Neural progenitor cell (in vitro differentiated cells): Measurements from ENCODE around the gene APAF1. TPM values are rescaled to one million over a fixed set of nuclear protein-coding genes. Genes with fewer than 3 reads are reported as not detected.
A peak's percentile ranks its signal among the peaks of the same experiment; 100 is the strongest.

ENCODE experiments used
- DNase-seq: peaks from one replicate; pipeline ENCODE4 v3.0.0-alpha.2; 2016; ENCODE audit warnings: low spot score
- H2AFZ ChIP-seq: fragments of 200-600 bp; sonication (generic); replicated peaks from 2 replicates; pipeline ENCODE4 v1.6.1; 2016; ENCODE audit warnings: antibody characterized with exemption
- H3F3A ChIP-seq: fragments of 200-600 bp; sonication (generic); 2 replicates; pipeline ENCODE4 v1.6.1; 2016; ENCODE audit warnings: antibody characterized with exemption, low read depth
- H3K27ac ChIP-seq: fragments of 200-600 bp; sonication (generic); 2 replicates; pipeline ENCODE4 v1.5.1; 2016; ENCODE audit warnings: mild to moderate bottlenecking
- H3K27me3 ChIP-seq: fragments of 200-600 bp; sonication (generic); 2 replicates; pipeline ENCODE4 v1.6.1; 2016; ENCODE audit warnings: mild to moderate bottlenecking, moderate library complexity
- H3K36me3 ChIP-seq: fragments of 200-600 bp; sonication (generic); 2 replicates; pipeline ENCODE4 v1.5.1; 2016
- H3K4me1 ChIP-seq: fragments of 200-600 bp; sonication (generic); 2 replicates; pipeline ENCODE4 v1.6.1; 2016; ENCODE audit warnings: mixed run types
- H3K4me2 ChIP-seq: fragments of 200-600 bp; sonication (generic); 2 replicates; pipeline ENCODE4 v1.6.1; 2016
- H3K4me3 ChIP-seq: fragments of 200-600 bp; sonication (generic); 2 replicates; pipeline ENCODE4 v1.5.1; 2016
- H3K79me2 ChIP-seq: fragments of 200-600 bp; sonication (generic); 2 replicates; pipeline ENCODE4 v1.6.1; 2016; ENCODE audit warnings: low read depth
- H3K9ac ChIP-seq: fragments of 200-600 bp; sonication (generic); 2 replicates; pipeline ENCODE4 v1.6.1; 2016
- H3K9me3 ChIP-seq: fragments of 200-600 bp; sonication (generic); 2 replicates; pipeline ENCODE4 v1.5.1; 2016; ENCODE audit warnings: low read depth
- H4K20me1 ChIP-seq: fragments of 200-600 bp; sonication (generic); 2 replicates; pipeline ENCODE4 v1.6.1; 2016; ENCODE audit warnings: low read depth
- H3K27ac Mint-ChIP-seq: 3 replicates; pipeline ENCODE4 v1.8.0; 2021; ENCODE audit warnings: mixed read lengths
- H3K27me3 Mint-ChIP-seq: 2 replicates; pipeline ENCODE4 v1.8.0; 2022; ENCODE audit warnings: low read depth, mild to moderate bottlenecking, inconsistent platforms, moderate library complexity, mixed read lengths; ENCODE audit not compliant: insufficient read depth
- H3K36me3 Mint-ChIP-seq: 3 replicates; pipeline ENCODE4 v1.8.0; 2021; ENCODE audit warnings: mixed read lengths
- H3K4me1 Mint-ChIP-seq: 3 replicates; pipeline ENCODE4 v1.8.0; 2021; ENCODE audit warnings: mixed read lengths
- H3K4me3 Mint-ChIP-seq: 3 replicates; pipeline ENCODE4 v1.8.0; 2021; ENCODE audit warnings: mild to moderate bottlenecking, moderate library complexity, mixed read lengths
- H3K9me3 Mint-ChIP-seq: 3 replicates; pipeline ENCODE4 v1.8.0; 2020; ENCODE audit warnings: mixed read lengths
- EZH2 ChIP-seq: fragments of 200-600 bp; sonication (generic); IDR thresholded peaks from 2 replicates; pipeline ENCODE4 v1.6.1; 2017; ENCODE audit warnings: antibody characterized with exemption, mild to moderate bottlenecking, moderate library complexity
- EZH2phosphoT487 ChIP-seq: fragments of 200-600 bp; sonication (generic); IDR thresholded peaks from 2 replicates; pipeline ENCODE4 v1.6.1; 2017; ENCODE audit warnings: antibody characterized with exemption
- total RNA-seq: library from RNA; depleted of rRNA; stranded (reverse); fragments of >200 nt; gene quantifications from 2 replicates; pipeline ENCODE4 v1.2.3, GENCODE V29; 2015; ENCODE audit warnings: low replicate concordance
- TF ChIP-seq, protein P1 (sequence below): fragments of 200-600 bp; sonication (generic); IDR thresholded peaks from 2 replicates; pipeline ENCODE4 v1.5.1; 2017; ENCODE audit warnings: antibody characterized with exemption, mild to moderate bottlenecking

APAF1 gene
- total RNA-seq, 1 donor from 2014 or later: 69.1 TPM

- H3F3A ChIP-seq: peaks cover 15% of the 10 kb centered on the region
- H3K27me3 Mint-ChIP-seq: peaks cover 8% of the 10 kb centered on the region
- H3K4me2 ChIP-seq: no peak overlapping the region
- H3K27ac Mint-ChIP-seq: no peak overlapping the region
- H3K79me2 ChIP-seq: no peaks in the 10 kb centered on the region
- peaks cover 21% of the 10 kb centered on the region for H3K4me1 Mint-ChIP-seq
- H3K4me3 ChIP-seq: no peak overlapping the region
- no peaks in the 10 kb centered on the region for H3K9me3 ChIP-seq
- peaks cover 33% of the 10 kb centered on the region for H3K27me3 ChIP-seq
- no peaks in the 10 kb centered on the region for H3K36me3 ChIP-seq
- H3K9me3 Mint-ChIP-seq: no peaks in the 10 kb centered on the region
- H2AFZ ChIP-seq: no peak overlapping the region
- no peaks in the 10 kb centered on the region for H4K20me1 ChIP-seq
- TF ChIP-seq EZH2phosphoT487: no peak
- TF ChIP-seq, protein P1, sequence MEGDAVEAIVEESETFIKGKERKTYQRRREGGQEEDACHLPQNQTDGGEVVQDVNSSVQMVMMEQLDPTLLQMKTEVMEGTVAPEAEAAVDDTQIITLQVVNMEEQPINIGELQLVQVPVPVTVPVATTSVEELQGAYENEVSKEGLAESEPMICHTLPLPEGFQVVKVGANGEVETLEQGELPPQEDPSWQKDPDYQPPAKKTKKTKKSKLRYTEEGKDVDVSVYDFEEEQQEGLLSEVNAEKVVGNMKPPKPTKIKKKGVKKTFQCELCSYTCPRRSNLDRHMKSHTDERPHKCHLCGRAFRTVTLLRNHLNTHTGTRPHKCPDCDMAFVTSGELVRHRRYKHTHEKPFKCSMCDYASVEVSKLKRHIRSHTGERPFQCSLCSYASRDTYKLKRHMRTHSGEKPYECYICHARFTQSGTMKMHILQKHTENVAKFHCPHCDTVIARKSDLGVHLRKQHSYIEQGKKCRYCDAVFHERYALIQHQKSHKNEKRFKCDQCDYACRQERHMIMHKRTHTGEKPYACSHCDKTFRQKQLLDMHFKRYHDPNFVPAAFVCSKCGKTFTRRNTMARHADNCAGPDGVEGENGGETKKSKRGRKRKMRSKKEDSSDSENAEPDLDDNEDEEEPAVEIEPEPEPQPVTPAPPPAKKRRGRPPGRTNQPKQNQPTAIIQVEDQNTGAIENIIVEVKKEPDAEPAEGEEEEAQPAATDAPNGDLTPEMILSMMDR: no peak
- TF ChIP-seq EZH2: no peak
- H3K9ac ChIP-seq: no peak overlapping the region
- H3K4me3 Mint-ChIP-seq: no peak overlapping the region
- H3K4me1 ChIP-seq: peaks cover 12% of the 10 kb centered on the region
- no peaks in the 10 kb centered on the region for H3K36me3 Mint-ChIP-seq
- no peak overlapping the region for H3K27ac ChIP-seq
- no peak for DNase-seq
Measured at GRCh38 chr12:98744680-98745079, 99.6 kb downstream of the APAF1 start.

DNA sequence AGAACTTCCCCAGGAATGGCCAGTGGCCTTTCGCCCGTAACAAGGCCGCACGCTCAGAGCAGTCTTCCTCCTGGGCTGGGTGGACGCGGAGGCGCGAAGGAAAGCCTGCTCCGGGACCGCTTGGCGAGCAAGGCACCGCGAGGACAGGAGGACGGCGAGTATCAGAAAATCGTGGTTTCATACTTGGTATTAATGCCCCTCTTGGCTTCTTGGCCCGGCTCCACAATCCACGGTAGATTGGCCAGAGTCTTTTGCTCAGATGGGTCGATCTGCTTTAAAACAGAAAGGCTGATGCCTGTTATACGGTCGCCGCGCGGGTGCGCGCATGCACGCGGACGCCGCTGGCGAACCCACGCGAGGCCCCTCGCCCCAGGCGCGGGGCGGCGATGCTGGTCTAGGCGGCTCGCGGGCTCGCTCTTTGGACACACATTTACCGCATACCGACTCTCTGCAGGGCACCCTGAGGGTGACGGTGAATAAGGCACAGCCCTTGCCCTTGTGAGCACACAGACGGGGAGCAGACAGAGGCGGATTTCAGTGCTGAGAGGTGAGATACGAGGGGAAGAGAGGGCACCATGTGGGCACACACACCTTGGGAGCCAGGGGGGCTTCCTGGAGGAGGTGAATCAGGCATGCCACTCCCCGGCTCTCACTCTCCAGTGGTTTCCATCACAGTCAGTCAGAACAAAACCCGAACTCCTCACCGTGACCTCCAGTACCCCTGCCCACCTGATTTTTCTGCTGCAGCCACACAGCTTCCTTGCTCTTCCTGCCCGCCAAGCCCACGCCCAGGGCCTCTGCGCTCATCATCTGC lies 100.7 kb downstream of the APAF1 start:
- H3K36me3 ChIP-seq: no peaks in the 10 kb centered on the region
- no peak overlapping the region for H3K27ac ChIP-seq
- H3K27me3 ChIP-seq: peaks cover 33% of the 10 kb centered on the region
- H3K4me1 ChIP-seq: peaks cover 12% of the 10 kb centered on the region
- peak; percentile 26 for DNase-seq
- no peaks in the 10 kb centered on the region for H3K9me3 ChIP-seq
- H3K4me3 Mint-ChIP-seq: peak overlapping the region; percentile 56
- H3K4me1 Mint-ChIP-seq: peaks cover 29% of the 10 kb centered on the region
- H3K4me3 ChIP-seq: peak overlapping the region; percentile 42
- no peaks in the 10 kb centered on the region for H3K9me3 Mint-ChIP-seq
- H3K36me3 Mint-ChIP-seq: no peaks in the 10 kb centered on the region
- no peak overlapping the region for H3K27ac Mint-ChIP-seq
- H3K79me2 ChIP-seq: no peaks in the 10 kb centered on the region
- no peak overlapping the region for H3K9ac ChIP-seq
- H3K4me2 ChIP-seq: peak overlapping the region; percentile 72
- H3F3A ChIP-seq: peaks cover 15% of the 10 kb centered on the region
- peak overlapping the region; percentile 87 for H2AFZ ChIP-seq
- H4K20me1 ChIP-seq: no peaks in the 10 kb centered on the region
- peaks cover 12% of the 10 kb centered on the region for H3K27me3 Mint-ChIP-seq
- TF ChIP-seq, protein P1: no peak
- peak; percentile 34 for TF ChIP-seq EZH2

- H3K4me3 Mint-ChIP-seq: no peak overlapping the region
- TF ChIP-seq, protein P1: no peak
- TF ChIP-seq EZH2: no peak
- TF ChIP-seq EZH2phosphoT487: no peak
Measured at GRCh38 chr12:98748463-98748862, 103.4 kb downstream of the APAF1 start.

More at GRCh38 chr12:98748463-98748862, 103.4 kb downstream of the APAF1 start:
- Mint-ChIP-seq H3K27me3 (peaks cover 5% of the 10 kb centered on the region), H3K27ac (peak overlapping the region; percentile 5), H3K4me1 (peaks cover 26% of the 10 kb centered on the region), H3K36me3 (no peaks in the 10 kb centered on the region), H3K9me3 (no peaks in the 10 kb centered on the region)
- Histone ChIP-seq H3K36me3 (no peaks in the 10 kb centered on the region), H3K4me2 (no peak overlapping the region), H3K4me1 (no peaks in the 10 kb centered on the region), H2AFZ (no peak overlapping the region), H3F3A (no peaks in the 10 kb centered on the region), H3K9ac (no peak overlapping the region), H3K27me3 (peaks cover 33% of the 10 kb centered on the region), H3K27ac (no peak overlapping the region), H3K4me3 (no peak overlapping the region), H4K20me1 (no peaks in the 10 kb centered on the region), H3K9me3 (no peaks in the 10 kb centered on the region), H3K79me2 (no peaks in the 10 kb centered on the region)
- no peak for DNase-seq
